Measurements from ENCODE around the gene NUF2. TPM values are rescaled to one million over a fixed set of nuclear protein-coding genes. Genes with fewer than 3 reads are reported as not detected.
"Not testable (repeated sequence)": the region's sequence is repeated elsewhere in the genome, so short reads cannot be mapped to it uniquely, and the experiment has no call there.

Gene NUF2
- 55.3 and 98.7 TPM in 2 replicates for total RNA-seq (2014; rRNA removed; shearing (Covaris generic))

DNA sequence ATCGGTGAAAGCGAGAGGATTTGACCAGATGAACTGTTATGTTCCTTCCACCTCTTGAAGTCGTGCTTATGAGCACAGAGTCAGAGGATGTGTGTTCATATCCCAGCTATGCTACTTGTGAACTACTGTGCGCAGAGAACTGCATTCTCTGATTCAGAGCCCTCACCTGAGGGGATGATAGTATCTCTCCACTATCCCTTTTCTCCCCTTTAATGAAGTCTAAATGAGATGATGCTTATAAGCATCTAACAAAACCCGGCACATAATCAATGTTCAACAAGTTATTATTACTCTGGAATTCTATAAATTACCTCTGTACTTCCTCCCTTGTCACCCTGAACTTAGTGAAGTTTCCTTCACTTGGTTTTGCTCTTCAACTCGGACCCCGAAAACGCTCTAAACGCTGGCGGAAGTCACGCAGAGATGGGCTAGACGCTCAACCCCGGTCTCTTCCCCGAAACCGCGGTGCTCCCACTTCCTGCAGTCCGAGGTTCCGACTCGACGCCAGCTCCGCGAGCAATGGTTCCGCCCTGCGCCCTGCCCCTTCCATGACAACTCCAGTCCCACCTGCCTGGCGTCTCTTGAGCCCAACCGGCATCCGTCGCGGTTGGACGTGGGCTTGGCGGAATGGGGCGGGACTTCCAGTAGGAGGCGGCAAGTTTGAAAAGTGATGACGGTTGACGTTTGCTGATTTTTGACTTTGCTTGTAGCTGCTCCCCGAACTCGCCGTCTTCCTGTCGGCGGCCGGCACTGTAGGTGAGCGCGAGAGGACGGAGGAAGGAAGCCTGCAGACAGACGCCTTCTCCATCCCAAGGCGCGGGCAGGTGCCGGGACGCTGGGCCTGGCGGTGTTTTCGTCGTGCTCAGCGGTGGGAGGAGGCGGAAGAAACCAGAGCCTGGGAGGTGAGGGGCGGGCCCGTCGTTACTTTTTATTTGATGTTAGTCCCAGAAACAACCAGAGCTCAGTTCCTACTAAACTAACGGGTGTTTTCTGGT lies at the start of gene NUF2:
Gene NUF2 (plus strand): TSS at position 644 of the 995 bp plus-strand sequence. CDS start 4,098 bp downstream, outside the sequence.
- peaks cover 3% of the 10 kb centered on the region for H3K36me3 ChIP-seq (replicated peaks; ENCODE audit: control insufficient read depth, insufficient read depth, low read length)
- no peaks in the 10 kb centered on the region for H3K27me3 ChIP-seq (ENCODE audit: control insufficient read depth, insufficient read depth, low read length)
- DNase-seq = peak; percentile 89
- H3K4me3 ChIP-seq (ENCODE audit: insufficient read depth, low read depth, low read length) = peak within 1 kb of the TSS; percentile 84

GRCh38 chr1:163273766-163274441 lies 47.9 kb upstream of the NUF2 start:
- Histone ChIP-seq H3K36me3 (replicated peaks; ENCODE audit: control insufficient read depth, insufficient read depth, low read length) (no peaks in the 10 kb centered on the region), H3K4me3 (ENCODE audit: insufficient read depth, low read depth, low read length) (no peak overlapping the region), H3K27me3 (ENCODE audit: control insufficient read depth, insufficient read depth, low read length) (no peaks in the 10 kb centered on the region)
- DNase-seq = no peak

- Histone ChIP-seq H3K36me3 (replicated peaks; ENCODE audit: control insufficient read depth, insufficient read depth, low read length) (no peaks in the 10 kb centered on the region), H3K27me3 (ENCODE audit: control insufficient read depth, insufficient read depth, low read length) (no peaks in the 10 kb centered on the region), H3K4me3 (ENCODE audit: insufficient read depth, low read depth, low read length) (no peak overlapping the region)
- no peak for DNase-seq
These were observed 46.5 kb upstream of the NUF2 start for GRCh38 chr1:163275222-163275621.

DNA sequence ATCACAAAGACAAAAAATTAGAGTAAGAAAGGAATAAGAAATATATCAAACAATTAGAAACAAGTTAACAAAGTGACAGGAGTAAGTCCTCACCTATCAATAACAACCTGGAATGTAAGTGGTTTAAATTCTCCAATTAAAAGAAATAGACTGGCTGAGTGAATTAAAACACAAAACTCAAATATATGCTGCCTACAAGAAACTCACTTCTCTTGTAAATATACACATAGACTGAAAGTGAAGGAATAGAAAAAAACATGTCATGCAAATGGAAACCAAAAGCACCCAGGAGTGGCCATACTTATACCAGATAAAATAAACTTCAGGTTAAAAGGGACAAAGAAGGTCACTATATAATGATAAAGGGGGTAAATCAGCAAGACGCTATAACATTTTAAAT lies 43.2 kb upstream of the NUF2 start:
- no peak overlapping the region for H3K4me3 ChIP-seq (ENCODE audit: insufficient read depth, low read depth, low read length)
- no peaks in the 10 kb centered on the region for H3K27me3 ChIP-seq (ENCODE audit: control insufficient read depth, insufficient read depth, low read length)
- no peaks in the 10 kb centered on the region for H3K36me3 ChIP-seq (replicated peaks; ENCODE audit: control insufficient read depth, insufficient read depth, low read length)
- no peak for DNase-seq

DNA sequence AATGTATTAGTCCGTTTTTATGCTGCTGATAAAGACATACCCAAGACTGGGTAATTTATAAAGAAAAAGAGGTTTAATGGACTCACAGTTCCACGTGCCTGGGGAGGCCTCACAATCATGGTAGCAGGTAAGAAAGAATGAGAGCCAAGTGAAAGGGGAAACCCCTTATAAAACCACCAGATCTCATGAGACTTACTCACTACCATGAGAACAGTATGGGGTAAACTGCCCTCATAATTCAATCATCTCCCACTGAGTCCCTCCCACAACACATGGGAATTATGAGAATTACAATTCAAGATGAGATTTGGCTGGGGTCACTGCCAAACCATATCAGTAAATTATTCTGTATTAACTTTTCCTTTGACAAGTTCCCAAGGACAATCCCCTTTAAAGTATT lies 36.9 kb upstream of the NUF2 start:
- not testable (repeated sequence) for H3K36me3 ChIP-seq (replicated peaks; ENCODE audit: control insufficient read depth, insufficient read depth, low read length); DNase-seq; H3K4me3 ChIP-seq (ENCODE audit: insufficient read depth, low read depth, low read length); H3K27me3 ChIP-seq (ENCODE audit: control insufficient read depth, insufficient read depth, low read length)

DNA sequence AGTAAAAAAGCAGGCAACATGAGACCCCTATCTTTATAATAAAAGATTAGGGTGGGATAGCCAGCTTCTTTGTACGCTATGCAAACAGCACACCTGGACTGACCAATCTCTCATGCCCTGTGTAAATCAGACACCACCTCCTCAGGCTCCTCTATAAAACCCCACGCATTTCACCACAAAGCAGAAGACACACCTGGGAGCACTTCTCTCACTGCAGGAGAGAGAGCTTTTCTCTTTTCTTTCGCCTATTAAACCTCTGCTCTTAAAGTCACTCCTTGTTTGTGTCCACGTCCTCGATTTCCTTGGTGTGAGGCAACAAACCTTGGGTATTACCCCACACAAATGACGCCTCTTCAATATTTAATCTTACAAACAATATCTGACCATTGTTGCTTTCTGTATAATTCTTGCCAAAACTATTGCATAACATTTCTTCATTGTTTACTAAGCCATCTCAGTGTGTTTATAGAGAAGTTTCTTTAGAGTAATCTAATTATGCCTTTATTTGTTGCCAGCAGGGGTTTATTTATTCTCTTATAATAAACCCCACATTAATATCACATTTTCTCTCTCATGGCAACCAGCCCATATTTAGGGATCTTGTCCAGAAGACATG lies 31.6 kb upstream of the NUF2 start:
- Histone ChIP-seq H3K27me3 (ENCODE audit: control insufficient read depth, insufficient read depth, low read length) (no peaks in the 10 kb centered on the region), H3K36me3 (replicated peaks; ENCODE audit: control insufficient read depth, insufficient read depth, low read length) (no peaks in the 10 kb centered on the region), H3K4me3 (ENCODE audit: insufficient read depth, low read depth, low read length) (no peak overlapping the region)
- no peak for DNase-seq

- no peak for DNase-seq
- Histone ChIP-seq H3K36me3 (replicated peaks; ENCODE audit: control insufficient read depth, insufficient read depth, low read length) (no peaks in the 10 kb centered on the region), H3K27me3 (ENCODE audit: control insufficient read depth, insufficient read depth, low read length) (no peaks in the 10 kb centered on the region), H3K4me3 (ENCODE audit: insufficient read depth, low read depth, low read length) (no peak overlapping the region)
These were observed 30.3 kb upstream of the NUF2 start for GRCh38 chr1:163291461-163291860.

- DNase-seq; H3K36me3 ChIP-seq (replicated peaks; ENCODE audit: control insufficient read depth, insufficient read depth, low read length); H3K4me3 ChIP-seq (ENCODE audit: insufficient read depth, low read depth, low read length); H3K27me3 ChIP-seq (ENCODE audit: control insufficient read depth, insufficient read depth, low read length): not testable (repeated sequence)
These were observed 29.6 kb upstream of the NUF2 start for GRCh38 chr1:163292153-163292552.

DNA sequence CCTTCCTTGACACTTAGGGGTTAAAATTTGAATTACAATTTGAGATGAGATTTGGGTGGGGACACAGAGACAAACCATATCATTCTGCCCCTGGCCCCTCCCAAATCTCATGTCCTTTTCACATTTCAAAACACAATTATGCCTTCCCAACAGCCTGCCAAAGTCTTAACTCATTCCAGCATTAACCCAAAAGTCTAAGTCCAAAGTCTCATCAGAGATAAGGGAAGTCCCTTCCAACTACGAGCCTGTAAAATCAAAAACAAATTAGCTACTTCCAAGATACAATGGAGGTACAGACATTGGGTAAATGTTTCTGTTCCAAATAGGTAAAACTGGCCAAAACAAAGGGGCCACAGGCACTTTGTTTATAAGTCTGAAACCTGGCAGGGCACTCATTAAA lies 28.3 kb upstream of the NUF2 start:
- not testable (repeated sequence) for H3K36me3 ChIP-seq (replicated peaks; ENCODE audit: control insufficient read depth, insufficient read depth, low read length); H3K27me3 ChIP-seq (ENCODE audit: control insufficient read depth, insufficient read depth, low read length); DNase-seq; H3K4me3 ChIP-seq (ENCODE audit: insufficient read depth, low read depth, low read length)

GRCh38 chr1:163295949-163296348 lies 25.8 kb upstream of the NUF2 start:
- no peak for DNase-seq
- Histone ChIP-seq H3K27me3 (ENCODE audit: control insufficient read depth, insufficient read depth, low read length) (no peaks in the 10 kb centered on the region), H3K4me3 (ENCODE audit: insufficient read depth, low read depth, low read length) (no peak overlapping the region), H3K36me3 (replicated peaks; ENCODE audit: control insufficient read depth, insufficient read depth, low read length) (no peaks in the 10 kb centered on the region)

GRCh38 chr1:163296504-163297263 lies 25.1 kb upstream of the NUF2 start:
- no peak overlapping the region for H3K4me3 ChIP-seq (ENCODE audit: insufficient read depth, low read depth, low read length)
- H3K27me3 ChIP-seq (ENCODE audit: control insufficient read depth, insufficient read depth, low read length) = no peaks in the 10 kb centered on the region
- no peaks in the 10 kb centered on the region for H3K36me3 ChIP-seq (replicated peaks; ENCODE audit: control insufficient read depth, insufficient read depth, low read length)
- no peak for DNase-seq

DNA sequence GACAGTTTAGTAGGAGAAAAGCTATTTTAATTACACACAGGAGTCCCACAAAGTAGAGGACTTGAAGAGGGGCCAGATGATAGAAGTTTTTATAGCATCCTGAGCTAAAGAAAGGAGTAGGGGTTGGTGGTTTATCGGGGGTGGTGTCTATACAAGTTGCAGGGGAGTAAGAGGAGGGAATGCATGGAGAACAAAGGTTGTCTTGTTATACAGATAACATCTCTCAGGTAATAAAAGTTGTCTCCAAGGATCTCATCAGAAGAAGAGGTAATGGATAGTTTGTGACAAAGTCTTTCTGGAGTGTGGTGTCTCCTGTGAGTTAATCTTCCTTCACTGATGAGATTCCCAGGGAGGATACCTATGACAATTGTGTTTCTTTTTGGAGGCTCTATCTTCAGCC lies 23.4 kb upstream of the NUF2 start:
- DNase-seq = no peak
- H3K4me3 ChIP-seq (ENCODE audit: insufficient read depth, low read depth, low read length) = no peak overlapping the region
- H3K27me3 ChIP-seq (ENCODE audit: control insufficient read depth, insufficient read depth, low read length) = no peaks in the 10 kb centered on the region
- H3K36me3 ChIP-seq (replicated peaks; ENCODE audit: control insufficient read depth, insufficient read depth, low read length) = no peaks in the 10 kb centered on the region

GRCh38 chr1:163300568-163300967 lies 21.2 kb upstream of the NUF2 start:
- Histone ChIP-seq H3K36me3 (replicated peaks; ENCODE audit: control insufficient read depth, insufficient read depth, low read length) (no peaks in the 10 kb centered on the region), H3K27me3 (ENCODE audit: control insufficient read depth, insufficient read depth, low read length) (no peaks in the 10 kb centered on the region), H3K4me3 (ENCODE audit: insufficient read depth, low read depth, low read length) (no peak overlapping the region)
- DNase-seq = no peak

GRCh38 chr1:163303561-163303960 lies 18.2 kb upstream of the NUF2 start:
- H3K27me3 ChIP-seq (ENCODE audit: control insufficient read depth, insufficient read depth, low read length) = no peaks in the 10 kb centered on the region
- DNase-seq = no peak
- no peak overlapping the region for H3K4me3 ChIP-seq (ENCODE audit: insufficient read depth, low read depth, low read length)
- no peaks in the 10 kb centered on the region for H3K36me3 ChIP-seq (replicated peaks; ENCODE audit: control insufficient read depth, insufficient read depth, low read length)

Measured in H7 (cell line).